ENCODE data around the gene DLGAP1.

- TF ChIP-seq EZH2phosphoT487 (IDR thresholded peaks at IDR 0.05; ENCODE audit: insufficient read depth, low read depth) = no peak
- TF ChIP-seq EZH2 (IDR thresholded peaks at IDR 0.05; ENCODE audit: insufficient read depth, poor library complexity, severe bottlenecking) = no peak
Measured at GRCh38 chr18:3790703-3791102, 664.4 kb downstream of the DLGAP1 start.
